K562 (cell line): ENCODE measurements around the gene ATP2A1.

ENCODE experiments used
- ATF1 ChIP-seq, 2 experiments: fragments of 450-650 bp in 1 of 2; IDR thresholded peaks; 2 replicates each; pipeline ENCODE4 v1.6.1; 2016; ENCODE audit warnings: missing compliant biosample characterization in 1 of 2, missing genetic modification characterization in 1 of 2
- CEBPB ChIP-seq: fragments of 450-650 bp; IDR thresholded peaks from 2 replicates; pipeline ENCODE4 v1.6.1; 2016; ENCODE audit warnings: missing genetic modification characterization, missing compliant biosample characterization
- FOSL1 ChIP-seq: fragments of 200-800 bp; sonication (Bioruptor generic); conservative IDR thresholded peaks from 2 replicates; pipeline ENCODE4 v1.6.1; 2016; ENCODE audit warnings: missing genetic modification characterization, missing compliant biosample characterization
- MXI1 ChIP-seq: IDR thresholded peaks from 2 replicates; pipeline ENCODE4 v1.6.1; 2011; ENCODE audit warnings: low read depth, mild to moderate bottlenecking, improper control_type of control experiment, low read length
- POLR2A ChIP-seq: fragments of 450-650 bp; conservative IDR thresholded peaks from 2 replicates; pipeline ENCODE4 v1.6.1; 2016
- SAFB2 ChIP-seq: fragments of 200-400 bp; formaldehyde crosslinking; IDR thresholded peaks from 2 replicates; pipeline ENCODE4 v1.6.1; 2018; ENCODE audit warnings: borderline replicate concordance, low read length, low read depth, moderate library complexity; ENCODE audit not compliant: severe bottlenecking
- SIN3A ChIP-seq, 2 experiments: fragments of 150-350 bp in 1 of 2; IDR thresholded peaks; 2 replicates each; pipeline ENCODE4 v1.6.1; 2011 to 2016; ENCODE audit warnings: borderline replicate concordance in 2 of 2, low read depth in 2 of 2, low read length in 2 of 2, mild to moderate bottlenecking in 2 of 2, moderate library complexity in 2 of 2; ENCODE audit not compliant: control insufficient read depth in 1 of 2
- SMAD2 ChIP-seq: fragments of 150-350 bp; IDR thresholded peaks from 2 replicates; pipeline ENCODE4 v1.6.1; 2014; ENCODE audit warnings: low read depth, mild to moderate bottlenecking, low read length
- ZNF239 ChIP-seq: fragments of 250-450 bp; sonication (Bioruptor Pico); IDR thresholded peaks from 2 replicates; pipeline ENCODE4 v1.4.0; 2020; ENCODE audit warnings: mild to moderate bottlenecking
- ZNF830 ChIP-seq: fragments of 250-450 bp; sonication (Bioruptor Pico); IDR thresholded peaks from 2 replicates; pipeline ENCODE4 v1.5.0; 2021; ENCODE audit warnings: mild to moderate bottlenecking
- TF ChIP-seq, protein P1 (sequence below), 3 experiments: IDR thresholded peaks in 2 of 3; conservative IDR thresholded peaks in 1 of 3; 2 replicates each; pipeline ENCODE4 v1.5.1; 2011 to 2012; ENCODE audit warnings: low read length in 3 of 3, mild to moderate bottlenecking in 3 of 3, control low read depth in 2 of 3, improper control_type of control experiment in 1 of 3, inconsistent platforms in 1 of 3, low read depth in 1 of 3, mixed read lengths in 1 of 3, moderate library complexity in 1 of 3; ENCODE audit not compliant: insufficient read depth in 2 of 3
- TF ChIP-seq, protein P2 (sequence below): fragments of 250-450 bp; sonication (Bioruptor Pico); IDR thresholded peaks from 2 replicates; pipeline ENCODE4 v1.4.0; 2020
- TF ChIP-seq, protein P3 (sequence below), 2 experiments: fragments of 450-650 bp; formaldehyde crosslinking in 1 of 2; IDR thresholded peaks; 2 replicates each; pipeline versions ENCODE4 v1.4.0 to v1.6.1; 2014 to 2020; ENCODE audit warnings: mild to moderate bottlenecking in 2 of 2, borderline replicate concordance in 1 of 2, low read depth in 1 of 2

DNA sequence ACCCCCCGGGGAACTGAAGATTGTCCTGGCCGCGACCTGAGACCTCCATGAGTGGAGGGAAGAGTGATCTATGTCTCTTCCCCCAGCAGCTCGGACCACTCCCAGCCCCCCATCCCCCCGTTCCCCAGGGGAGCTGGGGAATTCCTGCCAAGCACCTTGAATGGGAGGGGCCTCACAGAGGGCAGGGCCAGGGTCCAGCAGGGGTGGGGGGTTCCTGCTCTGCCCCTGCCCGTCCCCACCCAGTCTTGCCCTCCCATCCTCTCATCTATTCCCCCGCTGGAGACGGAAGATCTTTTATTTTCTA, 41.6 kb upstream of the ATP2A1 start:
- TF ChIP-seq CEBPB (tag) (no peak), MXI1 (no peak), SAFB2 (no peak), POLR2A (no peak), ATF1 (CRISPR knock-in tag; IDR thresholded peaks at IDR 0.05) (no peak), ATF1 (tag; IDR thresholded peaks at IDR 0.05) (no peak), SIN3A (IDR thresholded peaks at IDR 0.05; ENCODE audit: borderline replicate concordance in 2 of 2, control insufficient read depth in 1 of 2, low read depth in 2 of 2, low read length in 2 of 2) (no peak), ZNF830 (no peak), SMAD2 (no peak), FOSL1 (no peak), ZNF239 (CRISPR knock-in tag) (no peak)
- TF ChIP-seq, protein P1, sequence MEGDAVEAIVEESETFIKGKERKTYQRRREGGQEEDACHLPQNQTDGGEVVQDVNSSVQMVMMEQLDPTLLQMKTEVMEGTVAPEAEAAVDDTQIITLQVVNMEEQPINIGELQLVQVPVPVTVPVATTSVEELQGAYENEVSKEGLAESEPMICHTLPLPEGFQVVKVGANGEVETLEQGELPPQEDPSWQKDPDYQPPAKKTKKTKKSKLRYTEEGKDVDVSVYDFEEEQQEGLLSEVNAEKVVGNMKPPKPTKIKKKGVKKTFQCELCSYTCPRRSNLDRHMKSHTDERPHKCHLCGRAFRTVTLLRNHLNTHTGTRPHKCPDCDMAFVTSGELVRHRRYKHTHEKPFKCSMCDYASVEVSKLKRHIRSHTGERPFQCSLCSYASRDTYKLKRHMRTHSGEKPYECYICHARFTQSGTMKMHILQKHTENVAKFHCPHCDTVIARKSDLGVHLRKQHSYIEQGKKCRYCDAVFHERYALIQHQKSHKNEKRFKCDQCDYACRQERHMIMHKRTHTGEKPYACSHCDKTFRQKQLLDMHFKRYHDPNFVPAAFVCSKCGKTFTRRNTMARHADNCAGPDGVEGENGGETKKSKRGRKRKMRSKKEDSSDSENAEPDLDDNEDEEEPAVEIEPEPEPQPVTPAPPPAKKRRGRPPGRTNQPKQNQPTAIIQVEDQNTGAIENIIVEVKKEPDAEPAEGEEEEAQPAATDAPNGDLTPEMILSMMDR (IDR thresholded peaks at IDR 0.05 in 2 of 3, conservative IDR thresholded peaks at IDR 0.05 in 1 of 3; ENCODE audit: insufficient read depth in 2 of 3, low read depth in 1 of 3, low read length in 3 of 3) = no peak
- TF ChIP-seq, protein P2, sequence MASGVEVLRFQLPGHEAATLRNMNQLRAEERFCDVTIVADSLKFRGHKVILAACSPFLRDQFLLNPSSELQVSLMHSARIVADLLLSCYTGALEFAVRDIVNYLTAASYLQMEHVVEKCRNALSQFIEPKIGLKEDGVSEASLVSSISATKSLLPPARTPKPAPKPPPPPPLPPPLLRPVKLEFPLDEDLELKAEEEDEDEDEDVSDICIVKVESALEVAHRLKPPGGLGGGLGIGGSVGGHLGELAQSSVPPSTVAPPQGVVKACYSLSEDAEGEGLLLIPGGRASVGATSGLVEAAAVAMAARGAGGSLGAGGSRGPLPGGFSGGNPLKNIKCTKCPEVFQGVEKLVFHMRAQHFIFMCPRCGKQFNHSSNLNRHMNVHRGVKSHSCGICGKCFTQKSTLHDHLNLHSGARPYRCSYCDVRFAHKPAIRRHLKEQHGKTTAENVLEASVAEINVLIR (CRISPR knock-in tag) = no peak
- TF ChIP-seq, protein P3, sequence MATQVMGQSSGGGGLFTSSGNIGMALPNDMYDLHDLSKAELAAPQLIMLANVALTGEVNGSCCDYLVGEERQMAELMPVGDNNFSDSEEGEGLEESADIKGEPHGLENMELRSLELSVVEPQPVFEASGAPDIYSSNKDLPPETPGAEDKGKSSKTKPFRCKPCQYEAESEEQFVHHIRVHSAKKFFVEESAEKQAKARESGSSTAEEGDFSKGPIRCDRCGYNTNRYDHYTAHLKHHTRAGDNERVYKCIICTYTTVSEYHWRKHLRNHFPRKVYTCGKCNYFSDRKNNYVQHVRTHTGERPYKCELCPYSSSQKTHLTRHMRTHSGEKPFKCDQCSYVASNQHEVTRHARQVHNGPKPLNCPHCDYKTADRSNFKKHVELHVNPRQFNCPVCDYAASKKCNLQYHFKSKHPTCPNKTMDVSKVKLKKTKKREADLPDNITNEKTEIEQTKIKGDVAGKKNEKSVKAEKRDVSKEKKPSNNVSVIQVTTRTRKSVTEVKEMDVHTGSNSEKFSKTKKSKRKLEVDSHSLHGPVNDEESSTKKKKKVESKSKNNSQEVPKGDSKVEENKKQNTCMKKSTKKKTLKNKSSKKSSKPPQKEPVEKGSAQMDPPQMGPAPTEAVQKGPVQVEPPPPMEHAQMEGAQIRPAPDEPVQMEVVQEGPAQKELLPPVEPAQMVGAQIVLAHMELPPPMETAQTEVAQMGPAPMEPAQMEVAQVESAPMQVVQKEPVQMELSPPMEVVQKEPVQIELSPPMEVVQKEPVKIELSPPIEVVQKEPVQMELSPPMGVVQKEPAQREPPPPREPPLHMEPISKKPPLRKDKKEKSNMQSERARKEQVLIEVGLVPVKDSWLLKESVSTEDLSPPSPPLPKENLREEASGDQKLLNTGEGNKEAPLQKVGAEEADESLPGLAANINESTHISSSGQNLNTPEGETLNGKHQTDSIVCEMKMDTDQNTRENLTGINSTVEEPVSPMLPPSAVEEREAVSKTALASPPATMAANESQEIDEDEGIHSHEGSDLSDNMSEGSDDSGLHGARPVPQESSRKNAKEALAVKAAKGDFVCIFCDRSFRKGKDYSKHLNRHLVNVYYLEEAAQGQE (IDR thresholded peaks at IDR 0.05; ENCODE audit: borderline replicate concordance) = no peak
- TF ChIP-seq, protein P3 (CRISPR knock-in tag; IDR thresholded peaks at IDR 0.05; ENCODE audit: low read depth) = no peak
